ENCODE data around the gene PPP1R14B. TPM values are rescaled to one million over a fixed set of nuclear protein-coding genes. Genes with fewer than 3 reads are reported as not detected.
A peak's percentile ranks its signal among the peaks of the same experiment; 100 is the strongest.

The PPP1R14B gene
- total RNA-seq, 1 donor from 2014 or later, result 238 TPM

GRCh38 chr11:64275031-64275800 lies 28.5 kb upstream of the PPP1R14B start:
- no peak for DNase-seq (ENCODE audit: low spot score)
- no peak overlapping the region for H3K4me3 Mint-ChIP-seq
- no peak overlapping the region for H3K27ac Mint-ChIP-seq
- no peaks in the 10 kb centered on the region for H3K27me3 Mint-ChIP-seq (ENCODE audit: insufficient read depth)
- peaks cover 5% of the 10 kb centered on the region for H3K36me3 Mint-ChIP-seq (ENCODE audit: low read depth)
- intact Hi-C loops (cut with micrococcal nuclease), result no loop called here
- no peaks in the 10 kb centered on the region for H3K9me3 Mint-ChIP-seq
- peaks cover 13% of the 10 kb centered on the region for H3K4me1 Mint-ChIP-seq (ENCODE audit: low read depth)

- Mint-ChIP-seq H3K27ac (peak overlapping the region; percentile 97), H3K4me1 (ENCODE audit: low read depth) (peaks cover 31% of the 10 kb centered on the region), H3K27me3 (ENCODE audit: insufficient read depth) (no peaks in the 10 kb centered on the region), H3K9me3 (no peaks in the 10 kb centered on the region), H3K4me3 (peak overlapping the region; percentile 89), H3K36me3 (ENCODE audit: low read depth) (peaks cover 11% of the 10 kb centered on the region)
- intact Hi-C loops (cut with micrococcal nuclease), result loop anchor here (1.0 kb wide), 9 partner anchors 16 to 82 kb away; partner anchors contain the start of genes DNAJC4, ESRRA, FERMT3 and FKBP2
- DNase-seq (ENCODE audit: low spot score), result peak; percentile 98
Observed at GRCh38 chr11:64269540-64270220, 22.9 kb upstream of the PPP1R14B start.

GRCh38 chr11:64268893-64269539 lies 22.3 kb upstream of the PPP1R14B start:
- H3K27ac Mint-ChIP-seq, result peak overlapping the region; percentile 97
- DNase-seq (ENCODE audit: low spot score), result peak; percentile 55
- H3K9me3 Mint-ChIP-seq, result no peaks in the 10 kb centered on the region
- H3K36me3 Mint-ChIP-seq (ENCODE audit: low read depth), result peaks cover 11% of the 10 kb centered on the region
- H3K4me3 Mint-ChIP-seq, result peak overlapping the region; percentile 89
- intact Hi-C loops (cut with micrococcal nuclease), result loop anchor here (1.0 kb wide), 4 partner anchors 18 to 82 kb away; partner anchors contain the start of genes FERMT3, PLCB3 and PPP1R14B
- H3K27me3 Mint-ChIP-seq (ENCODE audit: insufficient read depth), result no peaks in the 10 kb centered on the region
- peaks cover 31% of the 10 kb centered on the region for H3K4me1 Mint-ChIP-seq (ENCODE audit: low read depth)

- H3K27ac Mint-ChIP-seq, result peak overlapping the region; percentile 97
- H3K4me3 Mint-ChIP-seq, result peak overlapping the region; percentile 89
- peaks cover 31% of the 10 kb centered on the region for H3K4me1 Mint-ChIP-seq (ENCODE audit: low read depth)
- no peaks in the 10 kb centered on the region for H3K27me3 Mint-ChIP-seq (ENCODE audit: insufficient read depth)
- peaks cover 11% of the 10 kb centered on the region for H3K36me3 Mint-ChIP-seq (ENCODE audit: low read depth)
- H3K9me3 Mint-ChIP-seq, result no peaks in the 10 kb centered on the region
- DNase-seq (ENCODE audit: low spot score), result no peak
- intact Hi-C loops (cut with micrococcal nuclease), result no loop called here
Observed at GRCh38 chr11:64268025-64268892, 21.5 kb upstream of the PPP1R14B start.

- DNase-seq (ENCODE audit: low spot score), result no peak
- no peaks in the 10 kb centered on the region for H3K27me3 Mint-ChIP-seq (ENCODE audit: insufficient read depth)
- no peaks in the 10 kb centered on the region for H3K9me3 Mint-ChIP-seq
- H3K4me3 Mint-ChIP-seq, result peak overlapping the region; percentile 49
- peaks cover 11% of the 10 kb centered on the region for H3K36me3 Mint-ChIP-seq (ENCODE audit: low read depth)
- H3K4me1 Mint-ChIP-seq (ENCODE audit: low read depth), result peaks cover 28% of the 10 kb centered on the region
- H3K27ac Mint-ChIP-seq, result peak overlapping the region; percentile 51
- intact Hi-C loops (cut with micrococcal nuclease), result no loop called here
Observed at GRCh38 chr11:64267207-64267945, 20.6 kb upstream of the PPP1R14B start.

- H3K27me3 Mint-ChIP-seq (ENCODE audit: insufficient read depth), result no peaks in the 10 kb centered on the region
- H3K4me1 Mint-ChIP-seq (ENCODE audit: low read depth), result peaks cover 21% of the 10 kb centered on the region
- no peak overlapping the region for H3K4me3 Mint-ChIP-seq
- DNase-seq (ENCODE audit: low spot score), result no peak
- peaks cover 11% of the 10 kb centered on the region for H3K36me3 Mint-ChIP-seq (ENCODE audit: low read depth)
- H3K9me3 Mint-ChIP-seq, result no peaks in the 10 kb centered on the region
- intact Hi-C loops (cut with micrococcal nuclease), result no loop called here
- no peak overlapping the region for H3K27ac Mint-ChIP-seq
Observed at GRCh38 chr11:64266339-64266738, 19.6 kb upstream of the PPP1R14B start.

GRCh38 chr11:64265176-64266160 lies 18.7 kb upstream of the PPP1R14B start:
- Mint-ChIP-seq H3K4me3 (no peak overlapping the region), H3K27ac (no peak overlapping the region), H3K27me3 (ENCODE audit: insufficient read depth) (no peaks in the 10 kb centered on the region), H3K36me3 (ENCODE audit: low read depth) (peaks cover 11% of the 10 kb centered on the region), H3K4me1 (ENCODE audit: low read depth) (peaks cover 21% of the 10 kb centered on the region), H3K9me3 (no peaks in the 10 kb centered on the region)
- no peak for DNase-seq (ENCODE audit: low spot score)
- intact Hi-C loops (cut with micrococcal nuclease), result no loop called here

- Mint-ChIP-seq H3K4me3 (no peak overlapping the region), H3K27me3 (ENCODE audit: insufficient read depth) (no peaks in the 10 kb centered on the region), H3K36me3 (ENCODE audit: low read depth) (peaks cover 21% of the 10 kb centered on the region), H3K27ac (no peak overlapping the region), H3K9me3 (no peaks in the 10 kb centered on the region), H3K4me1 (ENCODE audit: low read depth) (peaks cover 25% of the 10 kb centered on the region)
- intact Hi-C loops (cut with micrococcal nuclease), result no loop called here
- no peak for DNase-seq (ENCODE audit: low spot score)
Observed at GRCh38 chr11:64264371-64264852, 17.7 kb upstream of the PPP1R14B start.

GRCh38 chr11:64263947-64264317 lies 17.2 kb upstream of the PPP1R14B start:
- no peaks in the 10 kb centered on the region for H3K9me3 Mint-ChIP-seq
- H3K4me1 Mint-ChIP-seq (ENCODE audit: low read depth), result peaks cover 25% of the 10 kb centered on the region
- no peaks in the 10 kb centered on the region for H3K27me3 Mint-ChIP-seq (ENCODE audit: insufficient read depth)
- H3K4me3 Mint-ChIP-seq, result no peak overlapping the region
- intact Hi-C loops (cut with micrococcal nuclease), result no loop called here
- peaks cover 21% of the 10 kb centered on the region for H3K36me3 Mint-ChIP-seq (ENCODE audit: low read depth)
- H3K27ac Mint-ChIP-seq, result no peak overlapping the region
- no peak for DNase-seq (ENCODE audit: low spot score)

- Mint-ChIP-seq H3K4me3 (no peak overlapping the region), H3K27me3 (ENCODE audit: insufficient read depth) (no peaks in the 10 kb centered on the region), H3K9me3 (no peaks in the 10 kb centered on the region), H3K4me1 (ENCODE audit: low read depth) (peaks cover 19% of the 10 kb centered on the region), H3K27ac (no peak overlapping the region), H3K36me3 (ENCODE audit: low read depth) (peaks cover 20% of the 10 kb centered on the region)
- intact Hi-C loops (cut with micrococcal nuclease), result no loop called here
- no peak for DNase-seq (ENCODE audit: low spot score)
Observed at GRCh38 chr11:64263021-64263946, 16.5 kb upstream of the PPP1R14B start.
